ENCODE measurements around the gene SPACDR.

- TF ChIP-seq ELF4 (IDR thresholded peaks at IDR 0.05) (no peak), FOXM1 (IDR thresholded peaks at IDR 0.05; ENCODE audit: borderline replicate concordance) (no peak), L3MBTL2 (conservative IDR thresholded peaks at IDR 0.05) (no peak), SUZ12 (IDR thresholded peaks at IDR 0.05) (no peak), CTBP1 (IDR thresholded peaks at IDR 0.05; ENCODE audit: borderline replicate concordance) (no peak), ZNF384 (IDR thresholded peaks at IDR 0.05) (no peak), SP1 (IDR thresholded peaks at IDR 0.05) (no peak), NFRKB (IDR thresholded peaks at IDR 0.05) (no peak), LEF1 (IDR thresholded peaks at IDR 0.05; ENCODE audit: borderline replicate concordance) (no peak), FOXK2 (IDR thresholded peaks at IDR 0.05) (no peak), HDGF (IDR thresholded peaks at IDR 0.05; ENCODE audit: borderline replicate concordance) (no peak)
Measured at GRCh38 chr7:100413346-100413745, 50.7 kb downstream of the SPACDR start.

Data from HEK293T (cell line).